HepG2 (cell line): ENCODE measurements around the gene NME8. TPM values are rescaled to one million over a fixed set of nuclear protein-coding genes. Genes with fewer than 3 reads are reported as not detected.

Experiments
- ATAC-seq: fragments of 200-7000 bp; cut with Tn5 transposase; 3 replicates; pipeline ENCODE4 v1.9.1; 2020; ENCODE audit warnings: mild to moderate bottlenecking, moderate library complexity
- BruUV-seq: library from RNA; stranded (reverse); fragments of 400-500 nt; replicated peaks from 2 replicates; lab custom pipeline; 2021; lab: Mats Ljungman, UMichigan
- CTCF ChIA-PET: fragments of 300-600 bp; formaldehyde crosslinking; extraction: SDS; loops from one replicate; lab custom pipeline; 2021; ENCODE audit warnings: low total read pairs, inconsistent platforms, low intra/inter-chr PET ratio; lab: Yijun Ruan, JAX
- POLR2A ChIA-PET: fragments of 350-600 bp; sonication (Branson Sonifier 250); formaldehyde crosslinking; loops from one replicate; lab custom pipeline; 2020; ENCODE audit warnings: antibody characterized with exemption, inconsistent platforms; lab: Yijun Ruan, JAX
- DNase-seq: peaks from one replicate; pipeline ENCODE4 v3.0.0-alpha.2; 2015; ENCODE audit warnings: low spot score
- FAIRE-seq: peaks from 3 replicates; lab custom pipeline; 2011; peaks lifted over from hg19 to GRCh38; lab: Jason Lieb, UNC
- H2AFZ ChIP-seq: one replicate; pipeline ENCODE4 v1.6.1; 2011; ENCODE audit warnings: low read length, inconsistent platforms
- H3K27ac ChIP-seq: fragments of 300-600 bp; 3 replicates; pipeline ENCODE4 v1.8.0; 2011; ENCODE audit warnings: mixed run types, mild to moderate bottlenecking, mixed read lengths, low read length, inconsistent platforms; ENCODE audit not compliant: insufficient read depth; ENCODE audit errors: extremely low read length
- H3K27me3 ChIP-seq, 2 experiments: fragments of 200-600 bp in 1 of 2; 2 replicates in 1 of 2; 3 replicates in 1 of 2; pipeline versions ENCODE4 v1.6.0 to v1.8.0; 2011; ENCODE audit warnings: low read length in 2 of 2, mild to moderate bottlenecking in 2 of 2, moderate library complexity in 2 of 2, inconsistent platforms in 1 of 2; ENCODE audit not compliant: insufficient read depth in 2 of 2, control insufficient read depth in 1 of 2
- H3K36me3 ChIP-seq, 2 experiments: fragments of 200-600 bp in 1 of 2; replicated peaks in 1 of 2; 2 replicates in 1 of 2; 3 replicates in 1 of 2; pipeline versions ENCODE4 v1.5.1 to v1.8.0; 2011; ENCODE audit warnings: low read length in 2 of 2, inconsistent platforms in 1 of 2; ENCODE audit not compliant: insufficient read depth in 2 of 2, control insufficient read depth in 1 of 2
- H3K4me1 ChIP-seq: 2 replicates; pipeline ENCODE4 v1.5.1; 2012; ENCODE audit warnings: low read length, inconsistent platforms; ENCODE audit not compliant: insufficient read depth
- H3K4me2 ChIP-seq: 2 replicates; pipeline ENCODE4 v1.6.0; 2011; ENCODE audit warnings: low read depth, low read length, inconsistent platforms
- H3K4me3 ChIP-seq, 3 experiments: fragments of 200-600 bp in 1 of 3; sonication (generic), shearing (Covaris generic) in 1 of 3; replicated peaks in 1 of 3; 2 replicates each; pipeline ENCODE4 v1.5.1; 2011 to 2016; ENCODE audit warnings: low read length in 3 of 3, inconsistent platforms in 2 of 3, low read depth in 2 of 3, mild to moderate bottlenecking in 2 of 3, control low read depth in 1 of 3, mixed read lengths in 1 of 3; ENCODE audit not compliant: insufficient read depth in 1 of 3
- H3K79me2 ChIP-seq: one replicate; pipeline ENCODE4 v1.6.1; 2011; ENCODE audit warnings: low read length, inconsistent platforms; ENCODE audit not compliant: insufficient read depth
- H3K9ac ChIP-seq: 2 replicates; pipeline ENCODE4 v1.6.0; 2011; ENCODE audit warnings: mild to moderate bottlenecking, low read depth, low read length, inconsistent platforms; ENCODE audit not compliant: insufficient read depth
- H3K9me3 ChIP-seq: 2 replicates; pipeline ENCODE4 v1.5.1; 2012; ENCODE audit warnings: mild to moderate bottlenecking, low read length
- H4K20me1 ChIP-seq: 2 replicates; pipeline ENCODE4 v1.6.0; 2011; ENCODE audit warnings: inconsistent platforms, mild to moderate bottlenecking, low read length, moderate library complexity; ENCODE audit not compliant: insufficient read depth
- ATAD3A ChIP-seq: sonication (generic); formaldehyde crosslinking; IDR thresholded peaks from 2 replicates; pipeline ENCODE4 v1.4.0; 2020; ENCODE audit warnings: missing genetic modification reagents
- DMAP1 ChIP-seq: IDR thresholded peaks from 2 replicates; pipeline ENCODE4 v1.6.1; 2016
- HDAC2 ChIP-seq: sonication (generic); formaldehyde crosslinking; IDR thresholded peaks from 2 replicates; pipeline ENCODE4 v1.4.0; 2020; ENCODE audit warnings: missing genetic modification reagents
- MXI1 ChIP-seq: IDR thresholded peaks from 3 replicates; pipeline ENCODE4 v1.6.1; 2012; ENCODE audit warnings: low read depth, low read length, inconsistent platforms, borderline replicate concordance
- PAWR ChIP-seq: sonication (generic); formaldehyde crosslinking; IDR thresholded peaks from 2 replicates; pipeline ENCODE4 v1.4.0; 2020; ENCODE audit warnings: missing genetic modification reagents, mild to moderate bottlenecking, borderline replicate concordance
- SRSF9 ChIP-seq: fragments of 200-400 bp; formaldehyde crosslinking; IDR thresholded peaks from 2 replicates; pipeline ENCODE4 v1.6.1; 2018; ENCODE audit warnings: borderline replicate concordance, mild to moderate bottlenecking, low read depth, low read length; ENCODE audit not compliant: insufficient read depth, poor library complexity, severe bottlenecking
- ZNF713 ChIP-seq: sonication (generic); formaldehyde crosslinking; IDR thresholded peaks from 2 replicates; pipeline ENCODE4 v1.4.0; 2020; ENCODE audit warnings: mild to moderate bottlenecking, missing genetic modification reagents
- WGBS: methylation state at CpG from one replicate; pipeline ENCODE4 v1.1.6; 2017; ENCODE audit warnings: low lambda C conversion rate; 5-methylcytosine and 5-hydroxymethylcytosine counted together
- in situ Hi-C: cut with HindIII; loops from 2 replicates; pipeline ENCODE4 v1.10.0; 2017; ENCODE audit warnings: low pct_unique_long_range_greater_than_20kb; ENCODE audit not compliant: extremely low pct_ligation_motif_present
- intact Hi-C: fragments of 100-400 bp; cut with micrococcal nuclease; formaldehyde crosslinking; loops from one replicate; pipeline ENCODE4 v1.10.0; 2022; ENCODE audit not compliant: unreplicated experiment
- polyA plus RNA-seq, 8 experiments: library from polyadenylated mRNA; depleted of rRNA in 3 of 8; stranded (reverse) in 7 of 8; unstranded in 1 of 8; fragments of >200 nt; fragmentation: Illumina TruSeq in 4 of 8; extraction: Trizol in 4 of 8; gene quantifications; 2 replicates each; pipeline versions ENCODE4 v1.2.1 to v1.2.3, GENCODE V29; 2011 to 2016; ENCODE audit warnings: low read depth in 4 of 8, missing spikeins in 1 of 8, mixed read lengths in 1 of 8; ENCODE audit not compliant: insufficient read depth in 1 of 8
- total RNA-seq, 5 experiments: library from RNA; depleted of rRNA; stranded (reverse); fragments of >200 nt; fragmentation: Illumina TruSeq; extraction: Trizol; gene quantifications; 2 replicates each; pipeline ENCODE4 v1.2.3, GENCODE V29; 2016; ENCODE audit warnings: low read depth in 1 of 5
- TF ChIP-seq, protein P1 (sequence below): sonication (generic); formaldehyde crosslinking; IDR thresholded peaks from 2 replicates; pipeline ENCODE4 v1.4.0; 2020; ENCODE audit warnings: missing genetic modification reagents
- TF ChIP-seq, protein P2 (sequence below): sonication (generic); formaldehyde crosslinking; IDR thresholded peaks from 2 replicates; pipeline ENCODE4 v1.5.0; 2020; ENCODE audit warnings: missing genetic modification reagents

Gene NME8
- total and polyA plus RNA-seq, 2 of the 13 experiments (the other 11 are each of a cell fraction or from before 2014, with no cell fraction given) = not detected

DNA sequence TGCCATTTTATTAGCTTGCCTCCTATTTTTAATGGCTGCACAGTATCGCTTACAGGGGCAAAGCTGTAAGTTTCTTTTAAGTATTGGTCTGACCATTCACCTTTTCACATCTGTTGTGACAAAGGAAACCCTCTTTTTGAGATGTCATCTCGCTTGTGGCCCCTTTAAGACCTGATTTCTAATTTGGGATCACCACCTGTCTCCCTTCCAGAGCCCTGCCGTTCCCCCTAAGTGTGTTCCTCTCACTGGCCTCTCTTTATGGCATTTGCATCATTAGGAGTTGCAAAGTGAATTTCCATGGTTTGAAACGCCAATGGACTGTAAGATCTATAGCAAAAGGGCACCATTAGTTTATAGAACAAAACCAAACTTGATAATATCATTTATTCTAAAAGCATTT lies 73.5 kb downstream of the NME8 start:
- TSS peak; percentile 53 for BruUV-seq
- TF ChIP-seq ZNF713 (CRISPR knock-in tag) = no peak
- Histone ChIP-seq H3K4me1 (peaks cover 64% of the 10 kb centered on the region), H3K9ac (peak overlapping the region; percentile 97), H4K20me1 (peaks cover 4% of the 10 kb centered on the region; the same call in 1 of the 2 replicates), H3K9me3 (peaks cover 20% of the 10 kb centered on the region), H3K4me3 (peak overlapping the region; percentile 79 to 91 (median 87)), H3K79me2 (peaks cover 51% of the 10 kb centered on the region), H3K27me3 (no peaks in the 10 kb centered on the region), H2AFZ (no peak overlapping the region), H3K4me2 (peak overlapping the region; percentile 90), H3K36me3 (peaks cover 3 to 7% of the 10 kb centered on the region in 2 experiments; a peak in 4 of 5 replicates), H3K27ac (peak overlapping the region; percentile 89)
- DNase-seq = no peak
- in situ Hi-C loops (loop anchor here (25.0 kb wide), 1 partner anchor 415 kb away; no protein-coding TSS in a partner anchor), intact Hi-C loops (no loop called here)
- ChIA-PET POLR2A (interaction anchor here (0.8 to 3.7 kb wide), 3 partner anchors 9 to 22 kb away, joined by 4 to 68 read pairs (median 14); no protein-coding TSS in a partner anchor), CTCF (no interaction called here)
- FAIRE-seq = no peak
- WGBS = 56% methylated on average over 4 of the region's 4 CpGs
- no peak for ATAC-seq

DNA sequence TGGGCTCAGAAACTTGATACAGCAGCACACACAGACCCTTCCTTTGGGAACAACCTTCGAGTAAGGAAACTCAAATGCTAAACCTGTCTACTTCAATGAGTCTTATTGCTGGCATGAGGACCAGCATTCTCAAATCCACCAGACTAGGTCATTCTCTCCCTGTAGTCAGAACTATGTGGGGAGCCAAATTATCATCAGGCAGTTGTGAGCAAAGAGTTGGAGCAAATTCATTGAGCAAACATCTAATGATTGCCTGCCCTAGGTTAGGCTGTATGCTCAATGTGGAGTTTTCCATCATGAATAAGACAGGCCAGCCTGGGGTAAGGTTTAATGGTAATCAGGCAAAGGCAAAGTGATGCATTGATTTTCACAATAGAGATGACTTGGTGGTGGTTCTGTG lies 75.6 kb downstream of the NME8 start:
- no peak overlapping the region for H3K4me2 ChIP-seq
- in situ Hi-C loops = loop anchor here (25.0 kb wide), 1 partner anchor 413 kb away; no protein-coding TSS in a partner anchor
- H3K27me3 ChIP-seq = no peaks in the 10 kb centered on the region
- peaks cover 69% of the 10 kb centered on the region for H3K79me2 ChIP-seq
- H3K4me1 ChIP-seq = peaks cover 67% of the 10 kb centered on the region
- intact Hi-C loops = no loop called here
- WGBS = 88% methylated on average over 1 of the region's 1 CpG
- peaks cover 4% of the 10 kb centered on the region; the same call in 1 of the 2 replicates for H4K20me1 ChIP-seq
- no peak for FAIRE-seq
- ATAC-seq = no peak
- POLR2A ChIA-PET = no interaction called here
- no peak overlapping the region for H2AFZ ChIP-seq
- peaks cover 20% of the 10 kb centered on the region for H3K9me3 ChIP-seq
- no TSS peak for BruUV-seq
- CTCF ChIA-PET = no interaction called here
- no peak overlapping the region for H3K9ac ChIP-seq
- peaks cover 3 to 7% of the 10 kb centered on the region in 2 experiments; a peak in 4 of 5 replicates for H3K36me3 ChIP-seq
- no peak for DNase-seq
- H3K27ac ChIP-seq = no peak overlapping the region
- no peak overlapping the region for H3K4me3 ChIP-seq
- TF ChIP-seq MXI1 (no peak), HDAC2 (CRISPR knock-in tag) (no peak), ATAD3A (CRISPR knock-in tag) (no peak), PAWR (no peak), SRSF9 (no peak), DMAP1 (CRISPR knock-in tag) (no peak)
- TF ChIP-seq, protein P1, sequence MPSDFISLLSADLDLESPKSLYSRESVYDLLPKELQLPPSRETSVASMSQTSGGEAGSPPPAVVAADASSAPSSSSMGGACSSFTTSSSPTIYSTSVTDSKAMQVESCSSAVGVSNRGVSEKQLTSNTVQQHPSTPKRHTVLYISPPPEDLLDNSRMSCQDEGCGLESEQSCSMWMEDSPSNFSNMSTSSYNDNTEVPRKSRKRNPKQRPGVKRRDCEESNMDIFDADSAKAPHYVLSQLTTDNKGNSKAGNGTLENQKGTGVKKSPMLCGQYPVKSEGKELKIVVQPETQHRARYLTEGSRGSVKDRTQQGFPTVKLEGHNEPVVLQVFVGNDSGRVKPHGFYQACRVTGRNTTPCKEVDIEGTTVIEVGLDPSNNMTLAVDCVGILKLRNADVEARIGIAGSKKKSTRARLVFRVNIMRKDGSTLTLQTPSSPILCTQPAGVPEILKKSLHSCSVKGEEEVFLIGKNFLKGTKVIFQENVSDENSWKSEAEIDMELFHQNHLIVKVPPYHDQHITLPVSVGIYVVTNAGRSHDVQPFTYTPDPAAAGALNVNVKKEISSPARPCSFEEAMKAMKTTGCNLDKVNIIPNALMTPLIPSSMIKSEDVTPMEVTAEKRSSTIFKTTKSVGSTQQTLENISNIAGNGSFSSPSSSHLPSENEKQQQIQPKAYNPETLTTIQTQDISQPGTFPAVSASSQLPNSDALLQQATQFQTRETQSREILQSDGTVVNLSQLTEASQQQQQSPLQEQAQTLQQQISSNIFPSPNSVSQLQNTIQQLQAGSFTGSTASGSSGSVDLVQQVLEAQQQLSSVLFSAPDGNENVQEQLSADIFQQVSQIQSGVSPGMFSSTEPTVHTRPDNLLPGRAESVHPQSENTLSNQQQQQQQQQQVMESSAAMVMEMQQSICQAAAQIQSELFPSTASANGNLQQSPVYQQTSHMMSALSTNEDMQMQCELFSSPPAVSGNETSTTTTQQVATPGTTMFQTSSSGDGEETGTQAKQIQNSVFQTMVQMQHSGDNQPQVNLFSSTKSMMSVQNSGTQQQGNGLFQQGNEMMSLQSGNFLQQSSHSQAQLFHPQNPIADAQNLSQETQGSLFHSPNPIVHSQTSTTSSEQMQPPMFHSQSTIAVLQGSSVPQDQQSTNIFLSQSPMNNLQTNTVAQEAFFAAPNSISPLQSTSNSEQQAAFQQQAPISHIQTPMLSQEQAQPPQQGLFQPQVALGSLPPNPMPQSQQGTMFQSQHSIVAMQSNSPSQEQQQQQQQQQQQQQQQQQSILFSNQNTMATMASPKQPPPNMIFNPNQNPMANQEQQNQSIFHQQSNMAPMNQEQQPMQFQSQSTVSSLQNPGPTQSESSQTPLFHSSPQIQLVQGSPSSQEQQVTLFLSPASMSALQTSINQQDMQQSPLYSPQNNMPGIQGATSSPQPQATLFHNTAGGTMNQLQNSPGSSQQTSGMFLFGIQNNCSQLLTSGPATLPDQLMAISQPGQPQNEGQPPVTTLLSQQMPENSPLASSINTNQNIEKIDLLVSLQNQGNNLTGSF (CRISPR knock-in tag) = no peak
- TF ChIP-seq, protein P2, sequence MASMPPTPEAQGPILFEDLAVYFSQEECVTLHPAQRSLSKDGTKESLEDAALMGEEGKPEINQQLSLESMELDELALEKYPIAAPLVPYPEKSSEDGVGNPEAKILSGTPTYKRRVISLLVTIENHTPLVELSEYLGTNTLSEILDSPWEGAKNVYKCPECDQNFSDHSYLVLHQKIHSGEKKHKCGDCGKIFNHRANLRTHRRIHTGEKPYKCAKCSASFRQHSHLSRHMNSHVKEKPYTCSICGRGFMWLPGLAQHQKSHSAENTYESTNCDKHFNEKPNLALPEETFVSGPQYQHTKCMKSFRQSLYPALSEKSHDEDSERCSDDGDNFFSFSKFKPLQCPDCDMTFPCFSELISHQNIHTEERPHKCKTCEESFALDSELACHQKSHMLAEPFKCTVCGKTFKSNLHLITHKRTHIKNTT = no peak
